ENCODE results near the gene TMEM132D.
"Not testable (repeated sequence)": the region's sequence is repeated elsewhere in the genome, so short reads cannot be mapped to it uniquely, and the experiment has no call there.

The TMEM132D gene

GRCh38 chr12:129540249-129540648 lies 363.6 kb downstream of the TMEM132D start:
- H3K9ac ChIP-seq (ENCODE audit: low read length): no peak overlapping the region
- no peaks in the 10 kb centered on the region for H3K9me3 ChIP-seq (ENCODE audit: insufficient read depth, low read length)
- H3K79me2 ChIP-seq (ENCODE audit: insufficient read depth, low read length): no peaks in the 10 kb centered on the region
- no peaks in the 10 kb centered on the region for H4K20me1 ChIP-seq (ENCODE audit: low read depth, low read length)
- H3F3A ChIP-seq (ENCODE audit: insufficient read depth): no peaks in the 10 kb centered on the region
- H2AFZ ChIP-seq (ENCODE audit: low read depth, low read length, severe bottlenecking): no peak overlapping the region
- H3K27ac ChIP-seq (ENCODE audit: low read depth, low read length): no peak overlapping the region
- H3K36me3 ChIP-seq (ENCODE audit: low read length): no peaks in the 10 kb centered on the region
- H3K4me2 ChIP-seq (ENCODE audit: low read depth, low read length, poor library complexity, severe bottlenecking): no peak overlapping the region
- no peak overlapping the region for H3K4me3 ChIP-seq (ENCODE audit: insufficient read depth, low read length, poor library complexity, severe bottlenecking)
- no peak for TF ChIP-seq EZH2phosphoT487 (conservative IDR thresholded peaks at IDR 0.05; ENCODE audit: low read length)
- TF ChIP-seq, protein P1, sequence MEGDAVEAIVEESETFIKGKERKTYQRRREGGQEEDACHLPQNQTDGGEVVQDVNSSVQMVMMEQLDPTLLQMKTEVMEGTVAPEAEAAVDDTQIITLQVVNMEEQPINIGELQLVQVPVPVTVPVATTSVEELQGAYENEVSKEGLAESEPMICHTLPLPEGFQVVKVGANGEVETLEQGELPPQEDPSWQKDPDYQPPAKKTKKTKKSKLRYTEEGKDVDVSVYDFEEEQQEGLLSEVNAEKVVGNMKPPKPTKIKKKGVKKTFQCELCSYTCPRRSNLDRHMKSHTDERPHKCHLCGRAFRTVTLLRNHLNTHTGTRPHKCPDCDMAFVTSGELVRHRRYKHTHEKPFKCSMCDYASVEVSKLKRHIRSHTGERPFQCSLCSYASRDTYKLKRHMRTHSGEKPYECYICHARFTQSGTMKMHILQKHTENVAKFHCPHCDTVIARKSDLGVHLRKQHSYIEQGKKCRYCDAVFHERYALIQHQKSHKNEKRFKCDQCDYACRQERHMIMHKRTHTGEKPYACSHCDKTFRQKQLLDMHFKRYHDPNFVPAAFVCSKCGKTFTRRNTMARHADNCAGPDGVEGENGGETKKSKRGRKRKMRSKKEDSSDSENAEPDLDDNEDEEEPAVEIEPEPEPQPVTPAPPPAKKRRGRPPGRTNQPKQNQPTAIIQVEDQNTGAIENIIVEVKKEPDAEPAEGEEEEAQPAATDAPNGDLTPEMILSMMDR (IDR thresholded peaks at IDR 0.05; ENCODE audit: insufficient read depth, low read length, poor library complexity, severe bottlenecking): no peak
- H3K27me3 ChIP-seq (ENCODE audit: low read length): no peaks in the 10 kb centered on the region
- no peaks in the 10 kb centered on the region for H3K9me2 ChIP-seq (replicated peaks; ENCODE audit: insufficient read depth, low read length)

DNA sequence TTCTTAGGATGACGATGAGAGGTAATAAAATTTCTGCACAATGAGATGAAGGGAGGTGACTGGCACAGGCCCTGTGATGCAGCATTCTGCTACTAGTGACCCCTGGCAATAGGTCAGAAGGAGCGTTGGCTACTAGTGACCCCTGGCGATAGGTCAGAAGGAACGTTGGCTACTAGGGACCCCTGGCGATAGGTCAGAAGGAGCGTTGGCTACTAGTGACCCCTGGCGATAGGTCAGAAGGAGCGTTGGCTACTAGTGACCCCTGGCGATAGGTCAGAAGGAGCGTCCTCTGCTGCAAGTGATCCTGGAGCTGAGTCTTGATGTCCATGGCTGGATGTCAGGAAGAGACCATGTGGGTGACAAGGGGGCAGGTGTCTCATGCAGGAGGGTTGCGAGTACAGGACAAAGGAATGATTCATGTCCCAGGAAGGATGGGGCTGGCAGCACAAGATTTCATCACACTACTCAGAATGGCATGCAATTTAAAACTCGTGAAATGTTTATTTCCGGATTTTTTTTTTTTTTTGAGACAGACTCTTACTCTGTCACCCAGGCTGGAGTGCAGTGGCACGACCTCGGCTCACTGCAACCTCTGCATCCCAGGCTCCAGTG lies 365.0 kb downstream of the TMEM132D start:
- H3K27ac ChIP-seq (ENCODE audit: low read depth, low read length); H3K9ac ChIP-seq (ENCODE audit: low read length); H3K9me3 ChIP-seq (ENCODE audit: insufficient read depth, low read length); H3K4me3 ChIP-seq (ENCODE audit: insufficient read depth, low read length, poor library complexity, severe bottlenecking); H4K20me1 ChIP-seq (ENCODE audit: low read depth, low read length); H3K36me3 ChIP-seq (ENCODE audit: low read length); H3K4me2 ChIP-seq (ENCODE audit: low read depth, low read length, poor library complexity, severe bottlenecking); H3F3A ChIP-seq (ENCODE audit: insufficient read depth); H3K9me2 ChIP-seq (replicated peaks; ENCODE audit: insufficient read depth, low read length); H3K27me3 ChIP-seq (ENCODE audit: low read length); H2AFZ ChIP-seq (ENCODE audit: low read depth, low read length, severe bottlenecking); H3K79me2 ChIP-seq (ENCODE audit: insufficient read depth, low read length): not testable (repeated sequence)

DNA sequence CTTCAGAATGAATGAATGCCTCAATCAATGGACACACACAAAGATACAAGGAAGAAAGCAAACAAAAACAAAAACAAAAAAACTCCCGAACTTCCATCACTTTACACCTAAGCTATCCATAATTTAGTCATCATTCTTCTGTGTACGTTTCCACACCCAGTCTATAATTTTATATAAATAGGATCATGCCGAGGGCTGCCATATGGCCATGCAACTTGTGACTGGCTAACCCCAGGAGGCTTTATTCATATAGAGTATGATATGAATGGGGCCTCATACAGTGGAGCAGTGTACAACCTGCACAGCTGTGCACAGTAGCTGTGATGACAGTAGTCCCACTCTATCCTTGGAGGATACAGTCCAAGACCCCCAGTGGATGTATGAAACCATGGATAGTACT lies 365.7 kb downstream of the TMEM132D start:
- H3K27me3 ChIP-seq (ENCODE audit: low read length): no peaks in the 10 kb centered on the region
- no peak overlapping the region for H3K27ac ChIP-seq (ENCODE audit: low read depth, low read length)
- TF ChIP-seq, protein P1 (IDR thresholded peaks at IDR 0.05; ENCODE audit: insufficient read depth, low read length, poor library complexity, severe bottlenecking): no peak
- no peak for TF ChIP-seq EZH2phosphoT487 (conservative IDR thresholded peaks at IDR 0.05; ENCODE audit: low read length)
- H3K79me2 ChIP-seq (ENCODE audit: insufficient read depth, low read length): no peaks in the 10 kb centered on the region
- H3K9me3 ChIP-seq (ENCODE audit: insufficient read depth, low read length): no peaks in the 10 kb centered on the region
- H3K4me3 ChIP-seq (ENCODE audit: insufficient read depth, low read length, poor library complexity, severe bottlenecking): no peak overlapping the region
- H3K4me2 ChIP-seq (ENCODE audit: low read depth, low read length, poor library complexity, severe bottlenecking): no peak overlapping the region
- H3K9ac ChIP-seq (ENCODE audit: low read length): no peak overlapping the region
- no peaks in the 10 kb centered on the region for H3K36me3 ChIP-seq (ENCODE audit: low read length)
- no peaks in the 10 kb centered on the region for H3K9me2 ChIP-seq (replicated peaks; ENCODE audit: insufficient read depth, low read length)
- H4K20me1 ChIP-seq (ENCODE audit: low read depth, low read length): no peaks in the 10 kb centered on the region
- no peaks in the 10 kb centered on the region for H3F3A ChIP-seq (ENCODE audit: insufficient read depth)
- no peak overlapping the region for H2AFZ ChIP-seq (ENCODE audit: low read depth, low read length, severe bottlenecking)

- TF ChIP-seq, protein P1 (IDR thresholded peaks at IDR 0.05; ENCODE audit: insufficient read depth, low read length, poor library complexity, severe bottlenecking): no peak
- TF ChIP-seq EZH2phosphoT487 (conservative IDR thresholded peaks at IDR 0.05; ENCODE audit: low read length): no peak
- H3F3A ChIP-seq (ENCODE audit: insufficient read depth): no peaks in the 10 kb centered on the region
- no peaks in the 10 kb centered on the region for H3K27me3 ChIP-seq (ENCODE audit: low read length)
- no peak overlapping the region for H3K4me3 ChIP-seq (ENCODE audit: insufficient read depth, low read length, poor library complexity, severe bottlenecking)
- H2AFZ ChIP-seq (ENCODE audit: low read depth, low read length, severe bottlenecking): no peak overlapping the region
- H3K79me2 ChIP-seq (ENCODE audit: insufficient read depth, low read length): no peaks in the 10 kb centered on the region
- H3K4me2 ChIP-seq (ENCODE audit: low read depth, low read length, poor library complexity, severe bottlenecking): no peak overlapping the region
- no peaks in the 10 kb centered on the region for H3K36me3 ChIP-seq (ENCODE audit: low read length)
- H3K9me3 ChIP-seq (ENCODE audit: insufficient read depth, low read length): no peaks in the 10 kb centered on the region
- H3K9me2 ChIP-seq (replicated peaks; ENCODE audit: insufficient read depth, low read length): no peaks in the 10 kb centered on the region
- H3K9ac ChIP-seq (ENCODE audit: low read length): no peak overlapping the region
- H4K20me1 ChIP-seq (ENCODE audit: low read depth, low read length): no peaks in the 10 kb centered on the region
- H3K27ac ChIP-seq (ENCODE audit: low read depth, low read length): no peak overlapping the region
Measured at GRCh38 chr12:129534966-129535750, 368.7 kb downstream of the TMEM132D start.

Data from SU-DHL-6 (cell line).